HG02943 (cell line): ENCODE data around the gene PRKG1.
"Not testable (repeated sequence)": the region's sequence is repeated elsewhere in the genome, so short reads cannot be mapped to it uniquely, and the experiment has no call there.

Experiments used
- ATAC-seq: cut with Tn5 transposase; IDR thresholded peaks from one replicate; pipeline ENCODE4 v1.9.1; 2021; ENCODE audit warnings: mild to moderate bottlenecking, low read depth, moderate library complexity; ENCODE audit not compliant: unreplicated experiment

The PRKG1 gene

GRCh38 chr10:51542853-51543252 lies 468.6 kb downstream of the PRKG1 start:
- no peak for ATAC-seq

GRCh38 chr10:51544933-51545332 lies 470.6 kb downstream of the PRKG1 start:
- ATAC-seq: no peak

DNA sequence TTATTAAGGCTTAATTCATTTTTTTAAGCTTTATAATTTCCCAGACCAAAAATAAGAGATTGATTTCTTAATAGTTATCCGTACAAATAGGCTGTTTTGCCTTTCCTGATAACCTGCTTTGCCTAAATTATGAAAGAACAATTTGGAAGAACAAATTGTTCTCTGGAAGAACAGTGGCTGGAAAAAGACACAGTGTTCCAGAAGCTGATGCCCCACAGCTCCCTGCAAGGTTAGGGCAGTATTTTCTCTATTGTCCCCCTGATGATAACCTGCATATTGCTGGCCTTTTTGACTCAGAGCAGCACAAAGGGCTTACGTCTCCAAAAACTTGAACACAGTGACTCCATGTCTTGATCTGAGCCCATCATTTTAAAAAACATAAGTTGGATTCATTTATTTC lies 473.7 kb downstream of the PRKG1 start:
- no peak for ATAC-seq

DNA sequence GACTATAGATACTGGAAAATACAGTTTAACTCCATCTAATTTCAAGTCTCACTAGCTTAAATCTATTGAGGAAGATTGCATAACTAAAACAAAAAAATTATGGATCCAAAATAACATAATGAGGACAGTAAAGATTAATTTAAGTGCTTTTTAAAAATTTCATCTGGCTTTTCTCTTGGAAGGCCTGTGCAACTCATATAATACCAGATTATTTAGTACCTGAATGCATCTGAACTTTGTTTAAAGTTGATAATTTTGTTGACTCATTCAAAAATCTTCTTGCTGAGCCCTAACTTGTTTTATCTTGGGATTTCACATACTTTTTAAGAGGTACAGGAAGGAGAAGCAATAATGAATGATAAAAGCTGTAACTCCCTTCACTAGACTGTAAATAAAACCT lies 478.6 kb downstream of the PRKG1 start:
- no peak for ATAC-seq

DNA sequence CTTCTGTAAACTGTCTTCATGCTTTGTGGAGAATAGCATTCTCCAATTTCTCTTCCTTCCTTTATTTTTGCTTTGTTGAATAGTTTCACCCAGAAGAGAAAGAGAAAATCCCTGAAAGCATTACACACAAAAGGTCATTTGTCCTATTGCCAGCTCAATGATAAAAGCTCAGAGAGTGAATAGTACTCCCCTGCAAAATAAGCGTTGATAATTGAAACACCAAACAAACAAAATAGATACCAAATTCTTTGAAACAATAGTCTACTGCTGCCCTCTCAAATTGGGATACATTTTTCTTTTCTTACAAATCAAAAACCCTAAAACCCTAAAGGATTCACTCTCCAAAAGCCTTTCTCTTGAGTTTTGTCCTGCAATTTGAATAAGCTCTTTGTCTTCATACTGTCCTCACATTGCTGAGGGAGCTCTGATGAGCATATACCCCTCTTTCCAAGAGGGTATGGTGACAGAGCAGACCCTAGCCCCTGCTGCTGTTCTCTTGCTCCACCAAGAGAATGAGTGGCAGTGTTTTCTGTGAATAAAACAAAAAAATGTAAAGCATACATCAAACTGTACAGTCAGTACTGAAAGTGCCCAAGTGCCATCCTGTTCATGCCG lies 490.7 kb downstream of the PRKG1 start:
- ATAC-seq: no peak

DNA sequence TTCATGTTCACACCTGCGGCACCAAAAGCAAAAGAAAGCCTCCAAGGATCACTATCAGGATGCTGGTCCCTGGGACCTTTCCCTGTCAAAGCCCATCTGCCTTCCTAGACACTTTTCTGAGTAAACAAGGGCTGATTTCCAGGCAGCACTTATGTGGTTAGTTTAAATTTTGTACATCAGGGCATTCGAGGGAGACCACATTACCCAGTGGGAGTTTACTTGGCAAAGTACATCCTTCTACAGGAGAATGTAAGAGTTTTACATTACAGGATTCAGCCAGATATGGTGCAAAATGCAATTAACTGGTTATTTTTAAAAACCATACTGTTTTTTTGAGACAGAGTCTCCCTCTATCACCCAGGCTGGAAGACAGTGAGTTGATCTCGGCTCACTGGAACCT lies 493.0 kb downstream of the PRKG1 start:
- no peak for ATAC-seq

GRCh38 chr10:51569467-51569866 lies 495.2 kb downstream of the PRKG1 start:
- ATAC-seq: no peak

- ATAC-seq: no peak
These were observed 500.2 kb downstream of the PRKG1 start for GRCh38 chr10:51574248-51575048.

- ATAC-seq: not testable (repeated sequence)
These were observed 506.9 kb downstream of the PRKG1 start for GRCh38 chr10:51581196-51581595.

GRCh38 chr10:51583976-51584375 lies 509.7 kb downstream of the PRKG1 start:
- ATAC-seq: no peak

GRCh38 chr10:51585742-51586141 lies 511.5 kb downstream of the PRKG1 start:
- no peak for ATAC-seq

DNA sequence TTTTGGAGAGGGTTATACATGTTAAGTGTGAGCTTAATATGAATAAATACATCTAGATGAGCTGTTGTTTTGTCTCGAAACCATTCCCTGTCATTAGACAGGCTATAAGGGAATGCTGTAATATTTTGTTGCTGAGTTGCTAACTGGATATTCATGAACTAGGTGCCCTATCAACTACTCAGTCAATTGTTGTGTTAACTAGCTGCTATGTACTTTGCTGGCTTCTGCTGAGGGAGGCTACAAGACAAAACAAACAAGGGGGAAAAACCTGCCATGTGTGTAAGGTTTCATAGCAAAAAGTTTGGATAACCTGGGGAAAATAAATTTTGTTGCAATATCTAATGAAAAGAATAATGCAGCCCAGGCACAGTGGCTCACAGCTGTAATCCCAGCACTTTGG lies 514.7 kb downstream of the PRKG1 start:
- no peak for ATAC-seq

GRCh38 chr10:51590818-51591217 lies 516.5 kb downstream of the PRKG1 start:
- ATAC-seq: no peak

- no peak for ATAC-seq
These were observed 522.4 kb downstream of the PRKG1 start for GRCh38 chr10:51596695-51597094.

- no peak for ATAC-seq
These were observed 525.4 kb downstream of the PRKG1 start for GRCh38 chr10:51599647-51600046.

- ATAC-seq: no peak
These were observed 528.0 kb downstream of the PRKG1 start for GRCh38 chr10:51602326-51602725.

DNA sequence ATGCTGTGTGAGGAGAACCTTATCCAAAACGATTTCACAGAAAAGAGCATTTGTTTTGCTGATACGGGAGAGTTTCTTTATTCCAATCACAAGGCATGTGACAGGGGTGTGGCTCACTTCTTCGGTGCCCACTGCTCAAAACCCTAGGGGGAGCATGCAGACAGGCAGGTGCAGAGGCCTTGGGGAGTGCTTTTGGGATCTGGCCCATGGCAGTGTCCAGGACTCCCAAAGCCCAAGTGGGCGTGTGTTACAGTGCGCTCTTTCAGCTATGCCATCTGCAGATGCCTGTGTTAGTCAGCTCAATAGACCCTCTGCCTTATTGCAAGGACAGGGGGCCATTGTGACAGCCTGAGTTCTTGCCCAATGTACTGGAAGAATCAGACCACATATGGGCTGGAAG lies 530.3 kb downstream of the PRKG1 start:
- ATAC-seq: no peak

GRCh38 chr10:51606825-51607462 lies 532.7 kb downstream of the PRKG1 start:
- no peak for ATAC-seq

GRCh38 chr10:51607463-51607835 lies 533.2 kb downstream of the PRKG1 start:
- ATAC-seq: no peak

- ATAC-seq: no peak
These were observed 533.9 kb downstream of the PRKG1 start for GRCh38 chr10:51608211-51608610.

DNA sequence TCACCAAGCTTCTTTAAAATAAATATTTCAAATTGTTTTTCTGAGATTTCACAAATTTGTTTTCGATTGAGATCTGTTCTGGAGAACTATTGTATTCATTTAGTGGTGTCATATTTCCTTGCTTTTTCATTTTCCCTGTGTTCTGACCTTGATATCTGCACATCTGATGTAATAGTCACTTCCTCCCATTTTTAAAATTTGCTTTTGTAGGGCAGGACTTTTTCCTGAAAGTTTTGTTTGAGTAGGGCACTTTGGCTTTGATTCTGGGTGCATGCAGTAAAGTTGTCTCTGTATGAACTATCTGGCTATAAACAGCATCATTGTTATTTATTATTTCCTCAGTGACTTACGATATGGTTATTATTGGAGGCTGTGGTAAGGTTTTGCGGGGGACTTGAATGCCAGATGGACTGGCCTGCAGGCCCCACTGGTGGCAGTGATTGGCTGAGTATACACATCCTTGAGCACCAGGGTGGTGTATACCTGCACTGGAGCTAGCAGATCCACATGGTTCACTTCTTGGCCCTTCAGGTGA lies 541.5 kb downstream of the PRKG1 start:
- no peak for ATAC-seq
